Thyroid gland (tissue), 4 donors: ENCODE results near the gene ABR.
"Not testable (repeated sequence)": the region's sequence is repeated elsewhere in the genome, so short reads cannot be mapped to it uniquely, and the experiment has no call there.

Experiments used
- POLR2A ChIP-seq, 2 donors: fragments of 450-650 bp; IDR thresholded peaks; one replicate each; pipeline ENCODE4 v1.6.1; 2017; ENCODE audit warnings: antibody characterized with exemption in 2 of 2, mild to moderate bottlenecking in 2 of 2, moderate library complexity in 1 of 2
- TF ChIP-seq, protein P1 (sequence below), 6 experiments: fragments of 200-600 bp in 3 of 6; fragments of 450-650 bp in 3 of 6; sonication (generic) in 3 of 6; IDR thresholded peaks; one replicate each; pipeline ENCODE4 v1.5.1; 2016 to 2019; ENCODE audit warnings: antibody characterized with exemption in 6 of 6, mild to moderate bottlenecking in 2 of 6, inconsistent platforms in 1 of 6, moderate library complexity in 1 of 6

- not testable (repeated sequence) for TF ChIP-seq POLR2A (IDR thresholded peaks at IDR 0.05)
- TF ChIP-seq, protein P1, sequence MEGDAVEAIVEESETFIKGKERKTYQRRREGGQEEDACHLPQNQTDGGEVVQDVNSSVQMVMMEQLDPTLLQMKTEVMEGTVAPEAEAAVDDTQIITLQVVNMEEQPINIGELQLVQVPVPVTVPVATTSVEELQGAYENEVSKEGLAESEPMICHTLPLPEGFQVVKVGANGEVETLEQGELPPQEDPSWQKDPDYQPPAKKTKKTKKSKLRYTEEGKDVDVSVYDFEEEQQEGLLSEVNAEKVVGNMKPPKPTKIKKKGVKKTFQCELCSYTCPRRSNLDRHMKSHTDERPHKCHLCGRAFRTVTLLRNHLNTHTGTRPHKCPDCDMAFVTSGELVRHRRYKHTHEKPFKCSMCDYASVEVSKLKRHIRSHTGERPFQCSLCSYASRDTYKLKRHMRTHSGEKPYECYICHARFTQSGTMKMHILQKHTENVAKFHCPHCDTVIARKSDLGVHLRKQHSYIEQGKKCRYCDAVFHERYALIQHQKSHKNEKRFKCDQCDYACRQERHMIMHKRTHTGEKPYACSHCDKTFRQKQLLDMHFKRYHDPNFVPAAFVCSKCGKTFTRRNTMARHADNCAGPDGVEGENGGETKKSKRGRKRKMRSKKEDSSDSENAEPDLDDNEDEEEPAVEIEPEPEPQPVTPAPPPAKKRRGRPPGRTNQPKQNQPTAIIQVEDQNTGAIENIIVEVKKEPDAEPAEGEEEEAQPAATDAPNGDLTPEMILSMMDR (IDR thresholded peaks at IDR 0.05): not testable (repeated sequence)
Observed at GRCh38 chr17:995324-995723, 184.5 kb downstream of the ABR start.
